Breast epithelium (tissue), 4 donors: Measurements from ENCODE around the gene CIAPIN1. TPM values are rescaled to one million over a fixed set of nuclear protein-coding genes. Genes with fewer than 3 reads are reported as not detected.

Source experiments
- DNase-seq, 2 donors: peaks; one replicate each; pipeline ENCODE4 v3.0.0-alpha.2; 2019; ENCODE audit warnings: low spot score in 2 of 2
- H3K27ac ChIP-seq, 2 donors: fragments of 200-600 bp; sonication (generic) in 1 of 2; one replicate each; pipeline ENCODE4 v1.5.1; 2016 to 2019; ENCODE audit warnings: mild to moderate bottlenecking in 1 of 2
- H3K27me3 ChIP-seq, 2 donors: fragments of 200-600 bp; sonication (generic) in 1 of 2; one replicate each; pipeline versions ENCODE4 v1.5.1 to v1.6.0; 2017 to 2019; ENCODE audit warnings: control low read depth in 1 of 2, mild to moderate bottlenecking in 1 of 2
- H3K36me3 ChIP-seq: fragments of 200-600 bp; one replicate; pipeline ENCODE4 v1.5.1; 2019
- H3K4me1 ChIP-seq, 2 donors: fragments of 200-600 bp; sonication (generic); one replicate each; pipeline ENCODE4 v1.5.1; 2016 to 2019; ENCODE audit warnings: control low read depth in 1 of 2
- H3K4me3 ChIP-seq, 3 donors: fragments of 200-600 bp; sonication (generic); 1 replicate in 2 of 3; 2 replicates in 1 of 3; pipeline ENCODE4 v1.5.1; 2016 to 2019; ENCODE audit warnings: mild to moderate bottlenecking in 3 of 3, moderate library complexity in 2 of 3
- H3K9me3 ChIP-seq, 2 donors: fragments of 200-600 bp; sonication (generic) in 1 of 2; one replicate each; pipeline ENCODE4 v1.5.1; 2016 to 2019; ENCODE audit warnings: control low read depth in 1 of 2
- CTCF ChIP-seq, 3 donors: fragments of 450-650 bp; IDR thresholded peaks; one replicate each; pipeline ENCODE4 v1.5.1; 2016 to 2017; ENCODE audit warnings: antibody characterized with exemption in 3 of 3, mild to moderate bottlenecking in 3 of 3, moderate library complexity in 3 of 3
- POLR2A ChIP-seq: fragments of 450-650 bp; IDR thresholded peaks from one replicate; pipeline ENCODE4 v1.6.1; 2016; ENCODE audit warnings: antibody characterized with exemption, mild to moderate bottlenecking, moderate library complexity
- POLR2AphosphoS5 ChIP-seq, 3 donors: sonication (generic); formaldehyde crosslinking; IDR thresholded peaks; one replicate each; pipeline ENCODE4 v1.6.1; 2017; ENCODE audit warnings: antibody characterized with exemption in 3 of 3
- intact Hi-C: fragments of 100-400 bp; cut with DNase I; formaldehyde crosslinking; loops from one replicate; pipeline ENCODE4 v1.15.1; 2023; ENCODE audit warnings: low total_unique reads
- total RNA-seq, 3 donors: library from RNA; depleted of rRNA; stranded (reverse); fragments of >200 nt; gene quantifications; one replicate each; pipeline ENCODE4 v1.1.0, GENCODE V29; 2016

Gene CIAPIN1
- total RNA-seq, 3 donors from 2014 or later: 23.4 to 33.2 (median 28.8) TPM

GRCh38 chr16:57434003-57434402 is 13.2 kb downstream of the CIAPIN1 start:
- Histone ChIP-seq H3K9me3 (no peaks in the 10 kb centered on the region), H3K36me3 (peaks cover 29% of the 10 kb centered on the region), H3K27ac (no peak overlapping the region), H3K27me3 (no peaks in the 10 kb centered on the region), H3K4me1 (no peaks in the 10 kb centered on the region), H3K4me3 (no peak overlapping the region)
- TF ChIP-seq POLR2AphosphoS5 (IDR thresholded peaks at IDR 0.05): no peak
- TF ChIP-seq POLR2A: no peak
- no peak for TF ChIP-seq CTCF (IDR thresholded peaks at IDR 0.05)
- DNase-seq: no peak
- intact Hi-C loops: no loop called here

GRCh38 chr16:57432989-57433388 is 14.2 kb downstream of the CIAPIN1 start:
- H3K27ac ChIP-seq: no peak overlapping the region
- TF ChIP-seq POLR2AphosphoS5 (IDR thresholded peaks at IDR 0.05) (no peak), POLR2A (no peak), CTCF (IDR thresholded peaks at IDR 0.05) (no peak)
- peaks cover 25% of the 10 kb centered on the region for H3K36me3 ChIP-seq
- no peaks in the 10 kb centered on the region for H3K27me3 ChIP-seq
- intact Hi-C loops: no loop called here
- DNase-seq: no peak
- no peaks in the 10 kb centered on the region for H3K4me1 ChIP-seq
- H3K4me3 ChIP-seq: no peak overlapping the region
- H3K9me3 ChIP-seq: no peaks in the 10 kb centered on the region

- intact Hi-C loops: no loop called here
- Histone ChIP-seq H3K9me3 (no peaks in the 10 kb centered on the region), H3K36me3 (peaks cover 25% of the 10 kb centered on the region)
Measured at GRCh38 chr16:57432505-57432904, 14.7 kb downstream of the CIAPIN1 start.

GRCh38 chr16:57430955-57431354 is 16.2 kb downstream of the CIAPIN1 start:
- H3K4me3 ChIP-seq: no peak overlapping the region
- H3K9me3 ChIP-seq: no peaks in the 10 kb centered on the region
- no peaks in the 10 kb centered on the region for H3K27me3 ChIP-seq
- H3K27ac ChIP-seq: no peak overlapping the region
- TF ChIP-seq POLR2A: no peak
- no peak for TF ChIP-seq CTCF (IDR thresholded peaks at IDR 0.05)
- TF ChIP-seq POLR2AphosphoS5 (IDR thresholded peaks at IDR 0.05): no peak
- no peak for DNase-seq
- H3K4me1 ChIP-seq: no peaks in the 10 kb centered on the region
- intact Hi-C loops: no loop called here
- peaks cover 25% of the 10 kb centered on the region for H3K36me3 ChIP-seq

More at GRCh38 chr16:57432505-57432904, 14.7 kb downstream of the CIAPIN1 start:
- H3K27me3 ChIP-seq: no peaks in the 10 kb centered on the region
- TF ChIP-seq POLR2AphosphoS5 (IDR thresholded peaks at IDR 0.05): no peak
- TF ChIP-seq CTCF (IDR thresholded peaks at IDR 0.05): no peak
- no peak for TF ChIP-seq POLR2A
- H3K27ac ChIP-seq: no peak overlapping the region
- DNase-seq: no peak
- H3K4me1 ChIP-seq: no peaks in the 10 kb centered on the region
- no peak overlapping the region for H3K4me3 ChIP-seq

GRCh38 chr16:57427824-57428223 is 19.4 kb downstream of the CIAPIN1 start:
- intact Hi-C loops: no loop called here
- Histone ChIP-seq H3K4me1 (peaks cover 0 to 4% of the 10 kb centered on the region in 2 donors), H3K9me3 (no peaks in the 10 kb centered on the region), H3K4me3 (no peak overlapping the region), H3K36me3 (peaks cover 17% of the 10 kb centered on the region), H3K27ac (no peak overlapping the region), H3K27me3 (no peaks in the 10 kb centered on the region)
- DNase-seq: no peak
- TF ChIP-seq POLR2AphosphoS5 (IDR thresholded peaks at IDR 0.05) (no peak), CTCF (IDR thresholded peaks at IDR 0.05) (no peak), POLR2A (no peak)
